GM18909 (cell line): Measurements from ENCODE around the gene CYP2W1.

Experiments used
- ATAC-seq: cut with Tn5 transposase; IDR thresholded peaks from one replicate; pipeline ENCODE4 v1.9.1; 2021; ENCODE audit warnings: mild to moderate bottlenecking; ENCODE audit not compliant: unreplicated experiment, poor library complexity

The CYP2W1 gene

GRCh38 chr7:1011297-1012003 is 28.5 kb downstream of the CYP2W1 start:
- no peak for ATAC-seq

DNA sequence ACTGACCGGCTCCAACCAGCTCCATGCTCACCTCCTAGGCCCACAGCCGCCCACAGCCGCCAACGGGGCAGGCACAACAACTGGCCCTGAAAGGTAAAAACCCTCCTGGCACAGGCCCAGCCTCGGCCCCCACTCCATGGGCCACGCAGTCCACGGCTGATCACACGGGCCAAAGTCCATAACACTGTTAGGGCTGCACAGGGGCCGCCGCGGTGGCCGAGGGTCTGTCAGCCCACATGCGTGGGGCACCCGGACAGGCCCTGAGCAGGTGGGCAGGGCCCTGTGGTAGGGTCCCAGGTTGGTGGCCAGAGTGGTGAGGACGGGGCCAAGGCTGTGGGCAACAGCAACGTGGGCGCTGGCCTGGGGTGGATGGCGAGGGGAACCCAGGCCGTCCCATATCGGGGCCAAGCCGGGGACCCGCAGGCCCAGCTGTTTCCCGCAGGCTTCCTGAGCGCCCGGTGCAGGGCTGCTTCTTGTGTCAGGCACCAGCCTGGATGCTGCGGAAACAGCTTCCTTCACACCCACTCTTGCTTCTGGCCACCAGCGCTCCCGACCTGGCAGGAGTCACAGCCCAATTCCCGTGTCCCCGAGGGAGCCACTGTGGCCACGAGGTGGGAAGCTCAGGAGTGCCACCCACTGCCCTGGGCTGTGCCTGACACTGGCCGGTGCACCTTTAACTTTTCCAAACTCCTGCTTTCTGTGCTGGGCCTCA is 29.2 kb downstream of the CYP2W1 start:
- ATAC-seq: no peak

- ATAC-seq: no peak
Observed at GRCh38 chr7:1012716-1013095, 29.7 kb downstream of the CYP2W1 start.

DNA sequence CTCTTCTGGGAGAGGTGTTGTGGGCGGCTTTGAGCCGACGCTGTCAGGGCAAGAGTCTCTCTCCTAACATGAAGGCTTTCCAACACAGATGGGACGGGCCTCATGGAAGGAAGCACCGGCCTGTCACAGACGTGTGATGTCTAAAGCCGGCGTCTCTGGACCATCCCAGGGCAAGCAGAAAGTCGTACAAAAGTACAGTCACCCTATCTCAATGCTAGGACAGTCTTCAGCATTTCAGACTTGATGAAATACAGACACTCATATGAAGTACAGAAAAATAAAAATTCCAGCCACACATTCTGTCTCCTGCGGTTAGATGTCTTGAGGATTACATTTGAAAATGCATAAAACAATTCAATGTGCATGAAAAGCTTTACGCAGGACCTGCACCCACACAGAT is 30.6 kb downstream of the CYP2W1 start:
- no peak for ATAC-seq

- no peak for ATAC-seq
Observed at GRCh38 chr7:1014681-1015080, 31.7 kb downstream of the CYP2W1 start.

DNA sequence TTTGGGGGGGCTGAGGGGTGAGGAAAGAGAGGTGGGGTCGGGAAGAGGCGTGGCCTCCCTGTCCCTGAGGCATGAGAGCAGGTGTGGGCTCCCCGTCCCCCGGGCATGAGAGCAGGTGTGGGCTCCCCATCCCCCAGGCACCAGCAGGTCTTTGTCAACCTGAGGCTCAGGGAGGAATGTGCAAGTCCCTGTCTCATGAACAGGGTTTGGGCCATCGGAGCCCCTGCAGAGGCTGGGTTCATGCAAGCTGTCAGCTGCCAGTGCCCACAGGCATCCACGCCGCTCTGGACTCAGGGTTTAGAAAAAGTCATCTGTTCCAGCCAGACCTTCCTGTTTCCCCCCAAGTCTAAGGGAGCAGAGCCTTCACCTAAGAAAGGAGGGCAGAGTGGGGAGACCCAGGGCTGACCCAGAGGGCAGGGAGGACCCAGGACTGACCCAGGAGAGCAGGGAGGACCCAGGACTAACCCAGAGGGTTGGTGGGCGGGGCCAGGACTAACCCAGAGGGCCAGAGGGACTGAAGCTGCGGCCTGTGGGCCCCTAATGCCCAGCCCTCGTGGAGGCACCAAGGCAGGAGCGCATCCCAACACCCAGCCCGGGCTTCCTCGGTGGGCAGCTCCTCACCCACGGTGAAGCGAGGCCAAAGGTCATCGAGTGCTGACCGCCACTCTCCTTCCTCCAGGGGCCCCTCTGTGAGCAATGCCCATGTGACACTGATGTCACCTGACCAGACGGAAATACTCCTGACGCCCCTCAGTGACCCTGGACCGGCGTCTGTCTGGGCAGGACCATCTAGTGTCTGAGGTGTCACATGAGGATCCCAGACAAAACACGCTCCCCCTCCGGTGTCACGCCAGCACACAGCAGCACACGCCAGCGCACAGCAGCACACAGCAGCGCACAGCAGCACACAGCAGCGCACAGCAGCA is 32.5 kb downstream of the CYP2W1 start:
- no peak for ATAC-seq

- ATAC-seq: no peak
Observed at GRCh38 chr7:1016577-1017531, 33.9 kb downstream of the CYP2W1 start.

DNA sequence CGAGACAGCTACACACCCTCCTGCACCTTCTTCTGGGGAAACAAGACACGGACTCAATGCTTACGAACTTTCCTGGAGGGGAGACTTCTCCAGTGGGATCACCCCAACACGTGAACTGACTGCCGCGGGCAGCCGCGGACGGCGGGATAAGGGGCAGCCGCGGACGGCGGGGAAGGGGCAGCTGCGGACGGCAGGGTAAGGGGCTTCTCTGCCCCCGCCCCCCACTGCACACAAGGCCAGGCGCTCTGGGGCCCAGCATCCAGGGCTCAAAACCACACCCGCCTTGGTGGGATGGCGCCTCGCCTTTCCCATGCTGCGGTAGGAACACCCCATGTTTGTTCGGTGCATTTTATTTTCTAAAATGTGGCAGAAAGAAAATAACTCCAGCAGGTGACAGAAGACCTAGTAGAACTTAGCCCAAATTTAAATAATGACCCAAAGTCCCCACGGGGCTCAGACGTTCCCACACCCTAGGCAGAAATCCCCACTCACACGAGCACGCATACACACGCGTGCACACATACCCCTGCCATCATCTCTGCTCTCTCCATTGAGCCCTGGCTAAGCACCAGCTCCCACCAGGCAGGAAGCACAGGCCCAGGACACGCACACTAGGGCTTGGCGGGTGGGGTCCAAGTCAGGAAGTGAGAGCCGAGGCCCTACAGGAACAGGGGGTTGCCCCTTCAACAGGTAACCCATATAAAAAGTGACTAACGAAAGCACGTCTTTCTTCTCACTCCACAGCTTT is 34.8 kb downstream of the CYP2W1 start:
- no peak for ATAC-seq

GRCh38 chr7:1018334-1018695 is 35.3 kb downstream of the CYP2W1 start:
- ATAC-seq: no peak

GRCh38 chr7:1019255-1019785 is 36.3 kb downstream of the CYP2W1 start:
- ATAC-seq: no peak

- ATAC-seq: no peak
Observed at GRCh38 chr7:1019789-1020610, 37.0 kb downstream of the CYP2W1 start.

DNA sequence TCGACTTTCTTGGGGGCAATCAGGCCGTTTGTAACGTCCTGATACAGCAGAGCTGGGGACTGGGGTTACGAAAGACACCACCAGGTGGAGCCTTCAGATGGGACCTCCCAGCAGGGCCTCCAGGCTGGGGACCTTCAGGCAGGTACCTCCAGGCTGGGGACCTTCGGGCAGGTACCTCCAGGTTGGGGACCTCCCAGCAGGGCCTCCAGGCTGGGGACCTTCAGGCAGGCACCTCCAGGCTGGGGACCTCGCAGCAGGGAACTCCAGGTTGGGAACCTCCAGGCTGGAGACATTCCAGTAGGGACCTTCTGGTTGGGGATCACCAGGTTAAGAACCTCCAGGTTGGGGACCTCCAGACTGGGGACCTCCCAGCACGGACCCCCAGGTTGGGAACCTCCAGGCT is 37.9 kb downstream of the CYP2W1 start:
- ATAC-seq: no peak

DNA sequence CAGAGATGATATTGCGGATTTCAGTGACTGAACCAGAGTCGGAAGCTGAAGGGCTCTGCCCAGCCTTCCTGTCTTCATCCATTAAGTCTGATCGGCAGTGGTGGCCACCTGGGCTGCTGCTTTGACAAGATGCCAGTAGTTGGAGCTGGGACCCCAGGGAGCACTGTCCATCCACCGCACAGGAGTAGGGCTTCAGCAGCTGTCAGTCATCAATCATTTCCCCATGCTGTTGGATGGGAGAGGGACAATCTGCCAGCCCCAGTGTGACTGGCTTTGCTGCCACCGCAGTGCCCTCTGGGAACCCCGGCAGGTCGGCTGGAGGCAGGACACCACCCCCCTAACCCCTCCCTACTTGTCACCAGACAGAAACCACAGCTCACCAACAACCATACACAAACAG is 38.4 kb downstream of the CYP2W1 start:
- no peak for ATAC-seq

DNA sequence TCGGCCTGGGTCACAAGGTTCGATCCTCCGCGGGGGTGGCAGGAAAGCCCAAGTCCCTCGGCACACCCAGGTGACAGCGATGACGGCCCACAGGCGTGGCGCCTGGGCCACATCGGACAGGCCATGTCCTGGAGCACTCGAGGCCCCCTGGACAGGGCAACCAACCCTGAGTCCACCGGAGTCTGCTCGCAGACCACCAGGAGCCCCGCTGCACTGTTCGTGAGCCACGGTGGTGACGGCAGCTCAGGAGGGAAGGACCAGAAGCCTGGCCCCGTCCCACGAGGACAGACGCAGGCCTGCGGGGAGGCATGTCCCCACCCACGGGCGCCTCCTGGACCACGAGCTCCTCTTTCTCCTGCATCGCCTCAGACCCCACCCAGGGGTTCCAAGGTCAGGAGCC is 39.0 kb downstream of the CYP2W1 start:
- no peak for ATAC-seq

- no peak for ATAC-seq
Observed at GRCh38 chr7:1022356-1022755, 39.4 kb downstream of the CYP2W1 start.

- no peak for ATAC-seq
Observed at GRCh38 chr7:1022801-1023465, 40.0 kb downstream of the CYP2W1 start.

DNA sequence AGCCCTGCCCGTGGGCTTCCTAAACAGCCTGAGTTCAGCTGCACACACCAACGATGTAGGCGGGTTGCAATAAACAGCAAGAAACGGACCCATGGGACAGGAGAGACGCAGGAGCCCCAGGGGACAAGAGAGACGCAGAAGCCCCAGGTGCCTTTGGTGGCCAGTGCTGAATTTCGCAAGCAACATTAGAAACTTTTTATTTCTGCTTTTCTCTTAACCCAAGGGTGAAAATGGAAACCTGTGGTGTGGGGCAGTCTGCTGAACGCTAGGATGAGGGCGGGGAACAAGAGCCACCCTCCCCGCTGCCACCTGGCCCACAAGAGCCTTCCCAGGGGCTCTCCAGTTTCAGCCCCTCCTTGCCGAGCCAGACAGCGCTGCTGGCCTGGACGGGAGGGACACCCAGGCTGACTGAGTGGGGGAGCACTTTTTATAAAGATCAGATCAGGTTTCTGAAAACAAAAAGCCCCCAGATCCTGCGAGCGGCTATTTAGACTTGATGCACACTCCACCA is 41.4 kb downstream of the CYP2W1 start:
- peak; percentile 53 for ATAC-seq
